ENCODE measurements around the gene ADM2. TPM values are rescaled to one million over a fixed set of nuclear protein-coding genes. Genes with fewer than 3 reads are reported as not detected.

Gene ADM2
- total RNA-seq, 1 experiment from 2014 or later: 10.9 TPM

DNA sequence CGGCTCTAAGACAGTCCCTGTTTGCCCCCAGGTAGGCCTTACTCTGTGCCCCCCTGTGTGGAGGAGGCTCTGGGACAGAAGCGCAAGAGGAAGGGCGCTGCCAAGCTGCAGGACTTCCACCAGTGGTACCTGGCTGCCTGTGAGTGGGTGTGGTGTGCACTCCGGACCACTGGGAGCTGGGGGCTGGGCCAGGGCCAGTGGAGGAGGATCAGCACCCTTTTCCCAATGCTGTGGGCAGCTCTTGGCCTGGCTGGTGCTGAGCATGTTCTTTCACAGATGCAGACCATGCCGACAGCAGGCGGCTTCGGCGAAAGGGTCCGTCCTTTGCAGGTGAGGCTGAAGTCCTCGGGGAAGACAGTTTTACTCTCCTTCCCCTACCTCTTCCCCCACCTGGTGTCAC is 40.4 kb downstream of the ADM2 start (continued):
- TF ChIP-seq, protein P1, sequence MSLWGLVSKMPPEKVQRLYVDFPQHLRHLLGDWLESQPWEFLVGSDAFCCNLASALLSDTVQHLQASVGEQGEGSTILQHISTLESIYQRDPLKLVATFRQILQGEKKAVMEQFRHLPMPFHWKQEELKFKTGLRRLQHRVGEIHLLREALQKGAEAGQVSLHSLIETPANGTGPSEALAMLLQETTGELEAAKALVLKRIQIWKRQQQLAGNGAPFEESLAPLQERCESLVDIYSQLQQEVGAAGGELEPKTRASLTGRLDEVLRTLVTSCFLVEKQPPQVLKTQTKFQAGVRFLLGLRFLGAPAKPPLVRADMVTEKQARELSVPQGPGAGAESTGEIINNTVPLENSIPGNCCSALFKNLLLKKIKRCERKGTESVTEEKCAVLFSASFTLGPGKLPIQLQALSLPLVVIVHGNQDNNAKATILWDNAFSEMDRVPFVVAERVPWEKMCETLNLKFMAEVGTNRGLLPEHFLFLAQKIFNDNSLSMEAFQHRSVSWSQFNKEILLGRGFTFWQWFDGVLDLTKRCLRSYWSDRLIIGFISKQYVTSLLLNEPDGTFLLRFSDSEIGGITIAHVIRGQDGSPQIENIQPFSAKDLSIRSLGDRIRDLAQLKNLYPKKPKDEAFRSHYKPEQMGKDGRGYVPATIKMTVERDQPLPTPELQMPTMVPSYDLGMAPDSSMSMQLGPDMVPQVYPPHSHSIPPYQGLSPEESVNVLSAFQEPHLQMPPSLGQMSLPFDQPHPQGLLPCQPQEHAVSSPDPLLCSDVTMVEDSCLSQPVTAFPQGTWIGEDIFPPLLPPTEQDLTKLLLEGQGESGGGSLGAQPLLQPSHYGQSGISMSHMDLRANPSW (CRISPR knock-in tag; conservative IDR thresholded peaks at IDR 0.05; ENCODE audit: low read depth): no peak

DNA sequence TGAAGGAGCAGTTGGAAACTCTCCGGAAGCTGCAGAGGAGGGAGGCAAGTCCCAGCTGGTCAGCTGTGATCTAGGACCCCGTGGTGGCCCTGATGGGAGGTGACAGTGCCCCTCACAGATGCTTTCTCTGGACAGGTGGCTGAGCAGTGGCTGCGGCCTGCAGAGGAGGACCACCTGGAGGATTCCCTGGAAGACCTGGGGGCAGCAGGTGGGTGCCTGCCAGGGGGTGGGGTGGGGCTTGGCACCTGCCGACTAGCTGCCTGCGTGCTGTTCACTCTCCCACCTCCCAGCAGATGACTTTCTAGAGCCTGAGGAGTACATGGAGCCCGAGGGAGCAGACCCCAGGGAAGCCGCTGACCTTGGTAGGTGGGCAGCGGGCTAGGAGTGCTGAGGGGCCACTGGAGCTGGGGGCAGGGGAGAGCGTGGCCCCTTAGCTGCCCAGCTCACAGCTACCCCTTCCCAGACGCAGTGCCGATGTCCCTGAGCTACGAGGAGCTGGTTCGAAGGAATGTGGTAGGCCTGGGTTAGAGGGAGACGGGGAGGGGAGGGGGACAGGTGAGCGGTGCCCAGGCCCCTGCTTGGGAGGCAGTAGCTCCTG is 41.0 kb downstream of the ADM2 start:
- DNase-seq (ENCODE audit: low spot score): no peak
- Mint-ChIP-seq H3K4me1 (peaks cover 10% of the 10 kb centered on the region), H3K27ac (no peak overlapping the region), H3K27me3 (ENCODE audit: low read depth) (peaks cover 8% of the 10 kb centered on the region), H3K9me3 (no peaks in the 10 kb centered on the region), H3K4me3 (no peak overlapping the region), H3K36me3 (peaks cover 10% of the 10 kb centered on the region)
- POLR2A ChIA-PET: no interaction called here
- TF ChIP-seq TEAD1 (CRISPR knock-in tag; IDR thresholded peaks at IDR 0.05) (no peak), IRF2 (CRISPR knock-in tag; IDR thresholded peaks at IDR 0.05; ENCODE audit: borderline replicate concordance, low read depth) (no peak), NR3C1 (CRISPR knock-in tag; conservative IDR thresholded peaks at IDR 0.05; ENCODE audit: low read depth) (no peak), CREM (CRISPR knock-in tag; IDR thresholded peaks at IDR 0.05) (no peak), ZNF219 (CRISPR knock-in tag; IDR thresholded peaks at IDR 0.05; ENCODE audit: borderline replicate concordance) (no peak), SMAD3 (CRISPR knock-in tag; IDR thresholded peaks at IDR 0.05; ENCODE audit: borderline replicate concordance) (no peak), ZNF138 (CRISPR knock-in tag; conservative IDR thresholded peaks at IDR 0.05) (no peak), MYBL2 (CRISPR knock-in tag; IDR thresholded peaks at IDR 0.05) (no peak), NFE2L1 (CRISPR knock-in tag; IDR thresholded peaks at IDR 0.05) (no peak), NFYB (CRISPR knock-in tag; conservative IDR thresholded peaks at IDR 0.05; ENCODE audit: low read depth) (no peak), OVOL2 (CRISPR knock-in tag; IDR thresholded peaks at IDR 0.05; ENCODE audit: borderline replicate concordance) (no peak)
- TF ChIP-seq, protein P2, sequence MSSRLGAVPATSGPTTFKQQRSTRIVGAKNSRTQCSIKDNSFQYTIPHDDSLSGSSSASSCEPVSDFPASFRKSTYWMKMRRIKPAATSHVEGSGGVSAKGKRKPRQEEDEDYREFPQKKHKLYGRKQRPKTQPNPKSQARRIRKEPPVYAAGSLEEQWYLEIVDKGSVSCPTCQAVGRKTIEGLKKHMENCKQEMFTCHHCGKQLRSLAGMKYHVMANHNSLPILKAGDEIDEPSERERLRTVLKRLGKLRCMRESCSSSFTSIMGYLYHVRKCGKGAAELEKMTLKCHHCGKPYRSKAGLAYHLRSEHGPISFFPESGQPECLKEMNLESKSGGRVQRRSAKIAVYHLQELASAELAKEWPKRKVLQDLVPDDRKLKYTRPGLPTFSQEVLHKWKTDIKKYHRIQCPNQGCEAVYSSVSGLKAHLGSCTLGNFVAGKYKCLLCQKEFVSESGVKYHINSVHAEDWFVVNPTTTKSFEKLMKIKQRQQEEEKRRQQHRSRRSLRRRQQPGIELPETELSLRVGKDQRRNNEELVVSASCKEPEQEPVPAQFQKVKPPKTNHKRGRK (CRISPR knock-in tag; IDR thresholded peaks at IDR 0.05; ENCODE audit: borderline replicate concordance): no peak
- TF ChIP-seq, protein P3, sequence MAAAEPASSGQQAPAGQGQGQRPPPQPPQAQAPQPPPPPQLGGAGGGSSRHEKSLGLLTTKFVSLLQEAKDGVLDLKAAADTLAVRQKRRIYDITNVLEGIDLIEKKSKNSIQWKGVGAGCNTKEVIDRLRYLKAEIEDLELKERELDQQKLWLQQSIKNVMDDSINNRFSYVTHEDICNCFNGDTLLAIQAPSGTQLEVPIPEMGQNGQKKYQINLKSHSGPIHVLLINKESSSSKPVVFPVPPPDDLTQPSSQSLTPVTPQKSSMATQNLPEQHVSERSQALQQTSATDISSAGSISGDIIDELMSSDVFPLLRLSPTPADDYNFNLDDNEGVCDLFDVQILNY (CRISPR knock-in tag; IDR thresholded peaks at IDR 0.05): no peak
- TF ChIP-seq, protein P4, sequence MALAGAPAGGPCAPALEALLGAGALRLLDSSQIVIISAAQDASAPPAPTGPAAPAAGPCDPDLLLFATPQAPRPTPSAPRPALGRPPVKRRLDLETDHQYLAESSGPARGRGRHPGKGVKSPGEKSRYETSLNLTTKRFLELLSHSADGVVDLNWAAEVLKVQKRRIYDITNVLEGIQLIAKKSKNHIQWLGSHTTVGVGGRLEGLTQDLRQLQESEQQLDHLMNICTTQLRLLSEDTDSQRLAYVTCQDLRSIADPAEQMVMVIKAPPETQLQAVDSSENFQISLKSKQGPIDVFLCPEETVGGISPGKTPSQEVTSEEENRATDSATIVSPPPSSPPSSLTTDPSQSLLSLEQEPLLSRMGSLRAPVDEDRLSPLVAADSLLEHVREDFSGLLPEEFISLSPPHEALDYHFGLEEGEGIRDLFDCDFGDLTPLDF (CRISPR knock-in tag; IDR thresholded peaks at IDR 0.05): no peak
- TF ChIP-seq, protein P5, sequence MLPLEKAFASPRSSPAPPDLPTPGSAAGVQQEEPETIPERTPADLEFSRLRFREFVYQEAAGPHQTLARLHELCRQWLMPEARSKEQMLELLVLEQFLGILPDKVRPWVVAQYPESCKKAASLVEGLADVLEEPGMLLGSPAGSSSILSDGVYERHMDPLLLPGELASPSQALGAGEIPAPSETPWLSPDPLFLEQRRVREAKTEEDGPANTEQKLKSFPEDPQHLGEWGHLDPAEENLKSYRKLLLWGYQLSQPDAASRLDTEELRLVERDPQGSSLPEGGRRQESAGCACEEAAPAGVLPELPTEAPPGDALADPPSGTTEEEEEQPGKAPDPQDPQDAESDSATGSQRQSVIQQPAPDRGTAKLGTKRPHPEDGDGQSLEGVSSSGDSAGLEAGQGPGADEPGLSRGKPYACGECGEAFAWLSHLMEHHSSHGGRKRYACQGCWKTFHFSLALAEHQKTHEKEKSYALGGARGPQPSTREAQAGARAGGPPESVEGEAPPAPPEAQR (CRISPR knock-in tag; IDR thresholded peaks at IDR 0.05): no peak
- CTCF ChIA-PET: interaction anchor here (0.8 to 1.2 kb wide), 2 partner anchors 26 to 41 kb away, joined by 3 read pairs; partner anchors contain the start of gene SYCE3
- ATAC-seq: no peak
